ENCODE measurements around the gene CCDC97. TPM values are rescaled to one million over a fixed set of nuclear protein-coding genes. Genes with fewer than 3 reads are reported as not detected.

Gene CCDC97
- total RNA-seq, 1 donor from 2014 or later: 15.5 TPM

GRCh38 chr19:41319500-41320184, 9.7 kb downstream of the CCDC97 start:
- Histone ChIP-seq H3K27ac (replicated peaks) (no peak overlapping the region), H3K4me1 (peaks cover 37% of the 10 kb centered on the region), H3K4me3 (no peak overlapping the region), H3K9me3 (replicated peaks) (no peaks in the 10 kb centered on the region), H3K36me3 (peaks cover 58% of the 10 kb centered on the region), H3K27me3 (ENCODE audit: low read depth) (no peaks in the 10 kb centered on the region)
- intact Hi-C loops (cut with micrococcal nuclease): no loop called here
- no peak for DNase-seq
- no peak for TF ChIP-seq CTCF (IDR thresholded peaks at IDR 0.05; ENCODE audit: borderline replicate concordance)

GRCh38 chr19:41320185-41320518, 10.2 kb downstream of the CCDC97 start:
- no peaks in the 10 kb centered on the region for H3K9me3 ChIP-seq (replicated peaks)
- no peak for TF ChIP-seq CTCF (IDR thresholded peaks at IDR 0.05; ENCODE audit: borderline replicate concordance)
- H3K4me1 ChIP-seq: peaks cover 42% of the 10 kb centered on the region
- no peak overlapping the region for H3K4me3 ChIP-seq
- peaks cover 58% of the 10 kb centered on the region for H3K36me3 ChIP-seq
- no peaks in the 10 kb centered on the region for H3K27me3 ChIP-seq (ENCODE audit: low read depth)
- intact Hi-C loops (cut with micrococcal nuclease): no loop called here
- no peak overlapping the region for H3K27ac ChIP-seq (replicated peaks)
- DNase-seq: no peak

GRCh38 chr19:41320568-41320967, 10.6 kb downstream of the CCDC97 start:
- no peak overlapping the region for H3K27ac ChIP-seq (replicated peaks)
- peaks cover 54% of the 10 kb centered on the region for H3K36me3 ChIP-seq
- DNase-seq: no peak
- peaks cover 47% of the 10 kb centered on the region for H3K4me1 ChIP-seq
- no peaks in the 10 kb centered on the region for H3K27me3 ChIP-seq (ENCODE audit: low read depth)
- intact Hi-C loops (cut with micrococcal nuclease): no loop called here
- no peak for TF ChIP-seq CTCF (IDR thresholded peaks at IDR 0.05; ENCODE audit: borderline replicate concordance)
- H3K4me3 ChIP-seq: no peak overlapping the region
- H3K9me3 ChIP-seq (replicated peaks): no peaks in the 10 kb centered on the region

- Histone ChIP-seq H3K4me1 (peaks cover 53% of the 10 kb centered on the region), H3K9me3 (replicated peaks) (no peaks in the 10 kb centered on the region), H3K4me3 (no peak overlapping the region), H3K36me3 (peaks cover 47% of the 10 kb centered on the region), H3K27me3 (ENCODE audit: low read depth) (no peaks in the 10 kb centered on the region), H3K27ac (replicated peaks) (peak overlapping the region; percentile 84)
- no peak for DNase-seq
- intact Hi-C loops (cut with micrococcal nuclease): no loop called here
- no peak for TF ChIP-seq CTCF (IDR thresholded peaks at IDR 0.05; ENCODE audit: borderline replicate concordance)
Observed at GRCh38 chr19:41321204-41321599, 11.2 kb downstream of the CCDC97 start.

GRCh38 chr19:41321600-41322270, 11.8 kb downstream of the CCDC97 start:
- Histone ChIP-seq H3K27me3 (ENCODE audit: low read depth) (no peaks in the 10 kb centered on the region), H3K9me3 (replicated peaks) (no peaks in the 10 kb centered on the region), H3K4me1 (peaks cover 58% of the 10 kb centered on the region), H3K4me3 (no peak overlapping the region), H3K27ac (replicated peaks) (peak overlapping the region; percentile 84), H3K36me3 (peaks cover 42% of the 10 kb centered on the region)
- TF ChIP-seq CTCF (IDR thresholded peaks at IDR 0.05; ENCODE audit: borderline replicate concordance): peak; percentile 77
- intact Hi-C loops (cut with micrococcal nuclease): no loop called here
- no peak for DNase-seq
